Memory B cell (primary cell): ENCODE results near the gene PRKRA.
"Not testable (repeated sequence)": the region's sequence is repeated elsewhere in the genome, so short reads cannot be mapped to it uniquely, and the experiment has no call there.

Experiments
- ATAC-seq: fragments of 150-1000 bp; cut with Tn5 transposase; 2 replicates; pipeline ENCODE4 v1.10.0; 2021; ENCODE audit warnings: low read depth, mild to moderate bottlenecking, moderate library complexity
- DNase-seq, 2 donors: peaks; one replicate each; pipeline ENCODE4 v3.0.0; 2022; ENCODE audit warnings: low spot score in 2 of 2
- H3K27ac Mint-ChIP-seq: one replicate; pipeline ENCODE4 v1.8.0; 2022; ENCODE audit warnings: mild to moderate bottlenecking, moderate library complexity, mixed read lengths
- H3K27me3 Mint-ChIP-seq: one replicate; pipeline ENCODE4 v1.8.0; 2022; ENCODE audit warnings: mixed read lengths
- H3K36me3 Mint-ChIP-seq: one replicate; pipeline ENCODE4 v1.8.0; 2022; ENCODE audit warnings: mild to moderate bottlenecking, mixed read lengths
- H3K4me1 Mint-ChIP-seq: one replicate; pipeline ENCODE4 v1.8.0; 2022; ENCODE audit warnings: mixed read lengths
- H3K4me3 Mint-ChIP-seq: one replicate; pipeline ENCODE4 v1.8.0; 2022; ENCODE audit warnings: mild to moderate bottlenecking, moderate library complexity, mixed read lengths
- H3K9me3 Mint-ChIP-seq: one replicate; pipeline ENCODE4 v1.8.0; 2022; ENCODE audit warnings: mixed read lengths

PRKRA gene

DNA sequence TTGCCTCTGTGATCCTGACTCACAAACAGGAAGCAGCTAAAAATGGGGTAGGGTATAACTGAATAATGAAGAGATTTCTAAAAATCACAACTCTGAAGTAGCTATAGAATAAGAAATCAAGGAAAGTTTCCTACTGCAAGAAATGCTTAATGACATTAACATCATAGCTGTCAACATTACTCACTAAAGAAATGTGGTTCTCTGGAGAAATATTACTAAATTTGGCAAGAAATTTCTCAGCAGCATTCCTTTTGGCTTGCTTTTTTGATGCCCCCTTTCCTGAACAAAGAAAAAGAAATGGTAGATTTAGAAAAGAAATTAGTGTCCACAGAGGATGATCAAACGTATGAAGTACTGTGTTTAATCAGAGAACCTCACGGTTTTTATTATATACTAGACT lies 9.5 kb downstream of the PRKRA start:
- no peak overlapping the region for H3K4me3 Mint-ChIP-seq
- H3K9me3 Mint-ChIP-seq, result no peaks in the 10 kb centered on the region
- ATAC-seq (no peak), DNase-seq (no peak)
- peaks cover 34% of the 10 kb centered on the region for H3K36me3 Mint-ChIP-seq
- peak overlapping the region; percentile 29 for H3K27ac Mint-ChIP-seq
- H3K4me1 Mint-ChIP-seq, result no peaks in the 10 kb centered on the region
- H3K27me3 Mint-ChIP-seq, result no peaks in the 10 kb centered on the region

- Mint-ChIP-seq H3K27me3 (no peaks in the 10 kb centered on the region), H3K9me3 (no peaks in the 10 kb centered on the region), H3K4me3 (no peak overlapping the region), H3K4me1 (no peaks in the 10 kb centered on the region), H3K27ac (peak overlapping the region; percentile 32), H3K36me3 (peaks cover 33% of the 10 kb centered on the region)
- no peak for ATAC-seq
- no peak for DNase-seq
Observed at GRCh38 chr2:178436662-178437061, 14.3 kb downstream of the PRKRA start.

DNA sequence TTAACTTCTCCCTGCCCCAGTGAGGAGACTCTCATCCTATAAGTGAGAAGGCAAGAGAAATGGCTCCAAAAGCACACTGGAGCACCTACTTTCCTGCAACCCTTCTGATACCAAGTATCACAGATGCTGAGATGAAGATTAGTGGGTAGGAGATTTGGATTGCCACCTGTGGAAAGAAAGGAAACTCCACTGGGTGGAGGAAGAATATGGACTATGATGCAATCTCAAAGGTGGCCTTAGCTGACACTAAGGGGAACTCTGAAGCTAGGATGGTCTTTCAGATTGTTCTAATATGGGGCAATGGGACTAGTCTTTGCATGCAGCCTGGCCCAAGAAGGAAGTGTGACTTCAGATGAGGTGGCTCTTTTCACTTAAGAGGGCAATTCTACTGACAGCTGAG lies 21.6 kb downstream of the PRKRA start:
- Mint-ChIP-seq H3K27me3 (no peaks in the 10 kb centered on the region), H3K4me3 (no peak overlapping the region), H3K9me3 (peaks cover 12% of the 10 kb centered on the region), H3K36me3 (peaks cover 37% of the 10 kb centered on the region), H3K4me1 (no peaks in the 10 kb centered on the region), H3K27ac (no peak overlapping the region)
- DNase-seq, result no peak
- no peak for ATAC-seq

DNA sequence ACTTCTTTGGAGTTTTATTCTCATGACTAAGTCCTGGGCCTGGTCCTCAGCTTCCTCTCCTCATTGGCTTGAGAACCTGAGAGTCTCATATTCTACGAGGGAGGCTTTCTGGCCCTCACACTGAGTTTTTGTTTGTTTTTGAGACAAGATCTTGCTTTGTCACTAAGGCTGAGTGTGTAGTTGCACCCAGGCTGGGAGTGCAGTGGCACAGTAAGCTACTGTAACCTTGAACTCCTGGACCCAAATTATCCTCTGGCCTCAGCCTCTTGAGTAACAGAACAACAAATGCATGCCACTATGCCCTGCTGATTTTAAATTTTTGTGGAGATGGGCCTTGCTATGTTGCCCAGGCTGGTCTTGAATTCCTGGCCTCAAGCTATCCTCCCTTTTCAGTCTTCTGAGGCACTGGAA lies 22.6 kb downstream of the PRKRA start:
- no peaks in the 10 kb centered on the region for H3K4me1 Mint-ChIP-seq
- no peaks in the 10 kb centered on the region for H3K27me3 Mint-ChIP-seq
- no peak overlapping the region for H3K27ac Mint-ChIP-seq
- H3K36me3 Mint-ChIP-seq, result peaks cover 40% of the 10 kb centered on the region
- no peak for ATAC-seq
- H3K4me3 Mint-ChIP-seq, result no peak overlapping the region
- H3K9me3 Mint-ChIP-seq, result peaks cover 12% of the 10 kb centered on the region
- DNase-seq, result no peak

DNA sequence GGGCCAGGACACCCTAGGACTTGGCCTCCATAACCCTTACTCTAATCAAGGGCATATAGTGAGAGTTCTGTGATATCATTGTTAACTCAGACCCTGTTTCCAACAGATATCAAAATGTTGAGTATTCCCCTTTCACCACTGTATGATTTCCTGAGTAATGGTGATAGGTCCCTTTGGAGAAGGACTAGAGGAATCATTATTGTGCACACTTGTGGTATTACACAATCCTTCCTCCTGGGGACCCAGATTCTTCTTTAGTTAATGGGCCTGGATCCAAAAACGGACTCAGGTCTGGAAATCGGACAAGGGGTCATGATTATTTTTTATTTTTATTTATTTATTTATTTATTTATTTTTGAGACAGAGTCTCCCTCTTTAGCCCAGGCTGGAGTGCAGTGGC lies 23.5 kb downstream of the PRKRA start:
- DNase-seq, result no peak
- no peaks in the 10 kb centered on the region for H3K27me3 Mint-ChIP-seq
- H3K9me3 Mint-ChIP-seq, result peaks cover 12% of the 10 kb centered on the region
- no peak for ATAC-seq
- peaks cover 38% of the 10 kb centered on the region for H3K36me3 Mint-ChIP-seq
- no peak overlapping the region for H3K4me3 Mint-ChIP-seq
- no peaks in the 10 kb centered on the region for H3K4me1 Mint-ChIP-seq
- H3K27ac Mint-ChIP-seq, result no peak overlapping the region

DNA sequence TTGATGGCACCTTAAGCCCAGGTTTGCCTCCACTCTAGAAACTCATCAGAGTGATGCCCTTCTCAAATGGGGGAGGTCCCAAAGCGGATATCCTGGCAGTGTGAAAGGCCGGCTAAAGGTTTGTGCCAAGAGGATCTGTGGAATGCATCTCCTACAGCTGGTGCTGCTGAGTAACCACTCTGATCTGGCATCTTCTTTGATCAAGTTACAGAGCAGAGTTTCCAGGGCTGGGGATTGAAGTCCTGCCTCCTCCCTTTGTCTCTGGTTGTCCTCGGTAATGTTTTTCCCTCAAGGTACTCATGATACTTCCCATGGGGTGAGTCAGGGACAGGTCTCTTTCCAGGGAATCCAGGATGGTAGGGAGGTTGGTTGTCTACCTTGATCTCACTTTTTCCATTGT lies 24.6 kb downstream of the PRKRA start:
- no peaks in the 10 kb centered on the region for H3K27me3 Mint-ChIP-seq
- DNase-seq, result no peak
- no peak overlapping the region for H3K4me3 Mint-ChIP-seq
- peaks cover 12% of the 10 kb centered on the region for H3K9me3 Mint-ChIP-seq
- H3K4me1 Mint-ChIP-seq, result no peaks in the 10 kb centered on the region
- no peak overlapping the region for H3K27ac Mint-ChIP-seq
- H3K36me3 Mint-ChIP-seq, result peaks cover 38% of the 10 kb centered on the region
- no peak for ATAC-seq

GRCh38 chr2:178425255-178425827 lies 25.6 kb downstream of the PRKRA start:
- Mint-ChIP-seq H3K4me1 (no peaks in the 10 kb centered on the region), H3K36me3 (peaks cover 33% of the 10 kb centered on the region), H3K9me3 (peaks cover 12% of the 10 kb centered on the region), H3K27me3 (no peaks in the 10 kb centered on the region), H3K4me3 (no peak overlapping the region), H3K27ac (no peak overlapping the region)
- DNase-seq, result no peak
- ATAC-seq, result no peak

- H3K27me3 Mint-ChIP-seq, H3K27ac Mint-ChIP-seq, H3K4me1 Mint-ChIP-seq, H3K4me3 Mint-ChIP-seq, DNase-seq, ATAC-seq: not testable (repeated sequence)
- Mint-ChIP-seq H3K36me3 (peaks cover 27% of the 10 kb centered on the region), H3K9me3 (peaks cover 12% of the 10 kb centered on the region)
Observed at GRCh38 chr2:178423746-178424145, 27.2 kb downstream of the PRKRA start.

- ATAC-seq (no peak), DNase-seq (no peak)
- peaks cover 23% of the 10 kb centered on the region for H3K36me3 Mint-ChIP-seq
- H3K9me3 Mint-ChIP-seq, result peaks cover 12% of the 10 kb centered on the region
- H3K27me3 Mint-ChIP-seq, result no peaks in the 10 kb centered on the region
- H3K27ac Mint-ChIP-seq, result no peak overlapping the region
- H3K4me3 Mint-ChIP-seq, result no peak overlapping the region
- H3K4me1 Mint-ChIP-seq, result no peaks in the 10 kb centered on the region
Observed at GRCh38 chr2:178422097-178422496, 28.9 kb downstream of the PRKRA start.

DNA sequence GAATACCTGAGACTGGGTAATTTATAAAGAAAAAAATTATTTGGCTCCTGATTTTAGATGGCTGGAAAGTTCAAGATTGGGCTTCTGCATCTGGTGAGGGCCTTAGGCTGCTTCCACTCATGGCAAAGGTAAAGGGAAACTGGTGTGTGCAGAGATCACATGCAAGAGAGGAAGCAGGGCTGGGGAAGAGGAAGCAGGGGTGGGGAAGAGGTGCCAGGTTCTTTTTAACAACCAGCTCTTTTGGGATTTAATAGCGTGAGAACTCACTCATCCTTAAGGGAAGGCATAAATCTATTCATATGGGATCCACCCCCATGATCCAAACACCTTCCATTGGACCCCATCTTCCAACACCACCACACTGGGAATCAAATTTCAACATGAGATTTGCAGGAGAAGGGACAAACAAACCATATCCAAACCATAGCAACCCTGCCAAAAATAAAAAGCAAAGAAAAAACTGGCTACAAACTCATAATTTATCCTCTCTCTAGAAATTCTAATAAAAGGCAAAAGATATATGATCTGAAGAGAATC lies 30.4 kb downstream of the PRKRA start:
- Mint-ChIP-seq H3K4me1 (no peaks in the 10 kb centered on the region), H3K27ac (no peak overlapping the region), H3K9me3 (peaks cover 6% of the 10 kb centered on the region), H3K27me3 (no peaks in the 10 kb centered on the region), H3K36me3 (peaks cover 9% of the 10 kb centered on the region), H3K4me3 (no peak overlapping the region)
- DNase-seq (no peak), ATAC-seq (no peak)

DNA sequence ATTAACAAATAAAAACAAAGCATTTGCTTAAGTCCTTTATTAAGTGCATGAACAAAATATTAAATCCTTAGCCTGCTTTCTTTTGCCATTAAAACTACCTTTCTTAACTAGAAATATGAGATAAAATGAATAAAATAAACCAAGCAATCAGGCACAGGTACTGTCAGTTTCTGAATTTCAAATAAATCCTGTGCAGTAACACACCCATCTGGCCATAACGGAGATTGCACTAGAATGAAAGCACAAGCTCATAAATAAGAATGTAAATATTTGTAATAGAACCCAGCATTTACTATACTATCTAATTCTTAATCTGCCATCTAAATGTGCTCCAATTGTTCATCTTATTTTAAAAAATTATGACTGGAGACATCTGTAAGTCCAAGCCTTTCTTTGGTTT lies 31.9 kb downstream of the PRKRA start:
- no peak overlapping the region for H3K27ac Mint-ChIP-seq
- ATAC-seq (no peak), DNase-seq (no peak)
- no peak overlapping the region for H3K4me3 Mint-ChIP-seq
- peaks cover 9% of the 10 kb centered on the region for H3K4me1 Mint-ChIP-seq
- H3K36me3 Mint-ChIP-seq, result peaks cover 2% of the 10 kb centered on the region
- H3K27me3 Mint-ChIP-seq, result no peaks in the 10 kb centered on the region
- no peaks in the 10 kb centered on the region for H3K9me3 Mint-ChIP-seq

DNA sequence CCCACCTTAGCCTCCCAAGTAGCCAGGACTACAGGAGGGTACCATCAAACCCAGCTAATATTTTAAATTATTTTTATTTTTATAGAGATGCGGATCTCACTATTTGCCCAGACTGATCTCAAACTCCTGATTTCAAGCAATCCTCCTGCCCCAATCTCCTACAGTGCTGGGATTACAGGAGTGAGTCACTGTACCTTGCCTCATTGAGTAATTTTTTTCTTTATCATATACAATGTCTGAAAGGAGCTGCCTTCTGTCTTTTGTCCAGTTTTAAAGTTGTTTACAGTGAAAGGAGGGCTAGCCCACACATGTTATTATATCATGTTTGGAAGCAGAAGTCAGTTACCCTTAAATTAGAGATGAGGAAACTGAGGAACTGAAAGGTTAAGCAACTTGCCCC lies 32.5 kb downstream of the PRKRA start:
- Mint-ChIP-seq H3K4me1 (peaks cover 11% of the 10 kb centered on the region), H3K4me3 (no peak overlapping the region), H3K27me3 (no peaks in the 10 kb centered on the region), H3K27ac (no peak overlapping the region), H3K36me3 (no peaks in the 10 kb centered on the region), H3K9me3 (no peaks in the 10 kb centered on the region)
- ATAC-seq, result no peak
- DNase-seq, result no peak

DNA sequence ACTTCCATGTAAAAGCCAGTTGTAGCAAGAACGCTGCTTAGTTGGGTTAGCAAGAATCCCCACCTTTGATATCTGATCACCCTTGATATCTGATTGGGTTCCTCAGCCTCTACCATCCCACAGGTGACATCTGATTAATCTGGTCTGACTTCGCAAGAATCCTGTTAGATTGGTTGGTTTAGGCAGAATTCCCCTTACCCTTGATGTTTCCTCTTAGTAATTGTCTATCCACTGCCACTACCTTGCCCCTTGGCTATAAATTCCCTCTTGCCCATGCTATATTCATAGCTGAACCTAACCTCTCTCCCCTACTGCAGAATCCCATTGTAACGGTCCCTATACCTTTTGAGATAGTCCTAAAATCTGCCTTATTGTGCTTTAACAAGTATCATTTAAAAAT lies 33.1 kb downstream of the PRKRA start:
- Mint-ChIP-seq H3K9me3 (no peaks in the 10 kb centered on the region), H3K4me3 (no peak overlapping the region), H3K36me3 (no peaks in the 10 kb centered on the region), H3K27ac (no peak overlapping the region), H3K4me1 (peaks cover 14% of the 10 kb centered on the region), H3K27me3 (no peaks in the 10 kb centered on the region)
- DNase-seq (no peak), ATAC-seq (no peak)

DNA sequence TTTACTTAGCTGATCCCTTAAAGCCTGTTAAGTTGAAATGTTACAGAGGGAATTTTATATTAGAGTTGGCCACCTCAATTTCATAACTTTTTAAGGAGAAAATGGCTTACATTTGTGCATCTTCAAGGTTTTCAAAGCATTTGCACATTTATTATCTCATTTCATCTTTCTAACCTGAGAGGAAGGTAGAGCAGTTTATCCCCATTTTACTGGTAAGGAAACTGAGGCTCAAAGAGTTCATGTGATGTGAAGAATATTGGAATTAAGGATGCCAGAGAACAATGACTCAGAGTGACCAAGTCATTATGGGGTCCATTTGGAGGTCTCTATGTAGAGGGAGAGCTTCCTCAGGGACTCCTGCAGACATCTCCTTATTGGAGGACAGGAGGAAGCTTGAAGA lies 35.0 kb downstream of the PRKRA start:
- no peak overlapping the region for H3K4me3 Mint-ChIP-seq
- no peaks in the 10 kb centered on the region for H3K9me3 Mint-ChIP-seq
- H3K27ac Mint-ChIP-seq, result no peak overlapping the region
- peaks cover 14% of the 10 kb centered on the region for H3K4me1 Mint-ChIP-seq
- ATAC-seq (no peak), DNase-seq (no peak)
- no peaks in the 10 kb centered on the region for H3K36me3 Mint-ChIP-seq
- no peaks in the 10 kb centered on the region for H3K27me3 Mint-ChIP-seq
